DOHH2 (cell line): ENCODE results near the gene OXSM.
A peak's percentile ranks its signal among the peaks of the same experiment; 100 is the strongest.

Experiments
- H3F3A ChIP-seq: fragments of 200-600 bp; sonication (generic), shearing (Covaris generic); 2 replicates; pipeline ENCODE4 v1.6.0; 2016; ENCODE audit warnings: antibody characterized with exemption, mild to moderate bottlenecking; ENCODE audit not compliant: control insufficient read depth, insufficient read depth
- H3K27ac ChIP-seq: fragments of 200-600 bp; sonication (generic); 2 replicates; pipeline ENCODE4 v1.5.1; 2014; ENCODE audit warnings: low read depth, mild to moderate bottlenecking, low read length, moderate library complexity
- H3K27me3 ChIP-seq: fragments of 200-600 bp; sonication (generic); 2 replicates; pipeline ENCODE4 v1.6.1; 2014; ENCODE audit warnings: mild to moderate bottlenecking, low read length, mixed read lengths; ENCODE audit not compliant: control insufficient read depth
- H3K36me3 ChIP-seq: fragments of 200-600 bp; sonication (generic); 2 replicates; pipeline ENCODE4 v1.6.1; 2014; ENCODE audit warnings: mild to moderate bottlenecking, low read length, moderate library complexity, mixed read lengths; ENCODE audit not compliant: control insufficient read depth
- H3K4me1 ChIP-seq: fragments of 200-600 bp; sonication (generic); 2 replicates; pipeline ENCODE4 v1.6.1; 2014; ENCODE audit warnings: mild to moderate bottlenecking, low read length, mixed read lengths; ENCODE audit not compliant: control insufficient read depth
- H3K4me2 ChIP-seq: fragments of 200-600 bp; sonication (generic); 2 replicates; pipeline ENCODE4 v1.6.0; 2014; ENCODE audit warnings: mild to moderate bottlenecking, low read length, moderate library complexity
- H3K4me3 ChIP-seq: fragments of 200-600 bp; sonication (generic); 2 replicates; pipeline ENCODE4 v1.5.1; 2014; ENCODE audit warnings: mild to moderate bottlenecking, low read length, mixed read lengths
- H3K79me2 ChIP-seq: fragments of 200-600 bp; sonication (generic); 2 replicates; pipeline ENCODE4 v1.6.1; 2014; ENCODE audit warnings: mild to moderate bottlenecking, low read length, mixed read lengths; ENCODE audit not compliant: control insufficient read depth
- H3K9me2 ChIP-seq: fragments of 200-600 bp; sonication (generic); replicated peaks from 2 replicates; pipeline ENCODE4 v1.6.1; 2014; ENCODE audit warnings: mild to moderate bottlenecking, low read length, mixed read lengths; ENCODE audit not compliant: control insufficient read depth
- H3K9me3 ChIP-seq: fragments of 200-600 bp; sonication (generic); 2 replicates; pipeline ENCODE4 v1.6.1; 2014; ENCODE audit warnings: antibody characterized with exemption, low read length, mixed read lengths; ENCODE audit not compliant: control insufficient read depth, insufficient read depth
- H4K20me1 ChIP-seq: fragments of 200-600 bp; sonication (generic); 2 replicates; pipeline ENCODE4 v1.6.0; 2014; ENCODE audit warnings: low read depth, mild to moderate bottlenecking, antibody characterized with exemption, low read length, moderate library complexity; ENCODE audit not compliant: control insufficient read depth, insufficient read depth
- CTCF ChIP-seq: fragments of 200-600 bp; sonication (generic); IDR thresholded peaks from one replicate; pipeline ENCODE4 v1.5.1; 2014; ENCODE audit warnings: antibody characterized with exemption, mild to moderate bottlenecking, low read depth, low read length; ENCODE audit not compliant: poor library complexity, severe bottlenecking
- EZH2phosphoT487 ChIP-seq: fragments of 200-600 bp; sonication (generic); IDR thresholded peaks from 2 replicates; pipeline ENCODE4 v1.6.1; 2017; ENCODE audit warnings: borderline replicate concordance, mild to moderate bottlenecking, antibody characterized with exemption, low read length, moderate library complexity, mixed read lengths

OXSM gene

GRCh38 chr3:25782938-25783660, 6.8 kb upstream of the OXSM start, which contains the start of gene NGLY1:
Gene NGLY1 (minus strand): TSS chr3:25783443. CDS start chr3:25783390, 53 bp downstream.
- Histone ChIP-seq H4K20me1 (peaks cover 7% of the 10 kb centered on the region; the same call in 1 of the 2 replicates), H3K27ac (peak within 1 kb of the TSS; percentile 84), H3K79me2 (peaks cover 54% of the 10 kb centered on the region), H3K4me3 (peak within 1 kb of the TSS; percentile 85), H3K27me3 (no peaks in the 10 kb centered on the region), H3F3A (0 out of 2 replicates have a peak, but pooled peaks cover 4% of the 10 kb centered on the region), H3K36me3 (peaks cover 33% of the 10 kb centered on the region), H3K9me2 (no peaks in the 10 kb centered on the region), H3K9me3 (no peaks in the 10 kb centered on the region), H3K4me1 (peaks cover 44% of the 10 kb centered on the region), H3K4me2 (peak within 1 kb of the TSS; percentile 86)
- TF ChIP-seq EZH2phosphoT487 (no peak), CTCF (no peak)

- no peak for TF ChIP-seq EZH2phosphoT487
- no peak for TF ChIP-seq CTCF
- peaks cover 7% of the 10 kb centered on the region; the same call in 1 of the 2 replicates for H4K20me1 ChIP-seq
- peaks cover 54% of the 10 kb centered on the region for H3K79me2 ChIP-seq
- H3K4me2 ChIP-seq, result peak overlapping the region; percentile 64
- H3K9me3 ChIP-seq, result no peaks in the 10 kb centered on the region
- H3K27ac ChIP-seq, result peak overlapping the region; percentile 46
- H3K9me2 ChIP-seq, result no peaks in the 10 kb centered on the region
- no peaks in the 10 kb centered on the region for H3K27me3 ChIP-seq
- H3K4me3 ChIP-seq, result peak overlapping the region; percentile 85
- peaks cover 52% of the 10 kb centered on the region for H3K4me1 ChIP-seq
- peaks cover 26% of the 10 kb centered on the region for H3K36me3 ChIP-seq
- 0 out of 2 replicates have a peak, but pooled peaks cover 4% of the 10 kb centered on the region for H3F3A ChIP-seq
These were observed 6.0 kb upstream of the OXSM start for GRCh38 chr3:25783661-25784512.

GRCh38 chr3:25784971-25785370, 4.9 kb upstream of the OXSM start:
- peaks cover 51% of the 10 kb centered on the region for H3K79me2 ChIP-seq
- peaks cover 17% of the 10 kb centered on the region for H3K36me3 ChIP-seq
- no peaks in the 10 kb centered on the region for H3K9me3 ChIP-seq
- H3K9me2 ChIP-seq, result no peaks in the 10 kb centered on the region
- peaks cover 53% of the 10 kb centered on the region for H3K4me1 ChIP-seq
- no peaks in the 10 kb centered on the region for H3K27me3 ChIP-seq
- no peak overlapping the region for H3K27ac ChIP-seq
- H3K4me3 ChIP-seq, result peak overlapping the region; percentile 85
- H3F3A ChIP-seq, result 0 out of 2 replicates have a peak, but pooled peaks cover 4% of the 10 kb centered on the region
- peaks cover 7% of the 10 kb centered on the region; the same call in 1 of the 2 replicates for H4K20me1 ChIP-seq
- peak overlapping the region; percentile 64 for H3K4me2 ChIP-seq
- no peak for TF ChIP-seq CTCF
- no peak for TF ChIP-seq EZH2phosphoT487
